Hepatocyte (in vitro differentiated cells): Measurements from ENCODE around the gene TPCN2.

Experiments
- EZH2 ChIP-seq: fragments of 200-600 bp; sonication (generic); IDR thresholded peaks from 2 replicates; pipeline ENCODE4 v1.6.1; 2016; ENCODE audit warnings: antibody characterized with exemption, mild to moderate bottlenecking, borderline replicate concordance
- TF ChIP-seq, protein P1 (sequence below): fragments of 200-600 bp; sonication (generic); IDR thresholded peaks from 2 replicates; pipeline ENCODE4 v1.5.1; 2016; ENCODE audit warnings: antibody characterized with exemption, mild to moderate bottlenecking; ENCODE audit not compliant: poor library complexity

GRCh38 chr11:69018924-69019323 lies 29.8 kb upstream of the TPCN2 start:
- TF ChIP-seq, protein P1, sequence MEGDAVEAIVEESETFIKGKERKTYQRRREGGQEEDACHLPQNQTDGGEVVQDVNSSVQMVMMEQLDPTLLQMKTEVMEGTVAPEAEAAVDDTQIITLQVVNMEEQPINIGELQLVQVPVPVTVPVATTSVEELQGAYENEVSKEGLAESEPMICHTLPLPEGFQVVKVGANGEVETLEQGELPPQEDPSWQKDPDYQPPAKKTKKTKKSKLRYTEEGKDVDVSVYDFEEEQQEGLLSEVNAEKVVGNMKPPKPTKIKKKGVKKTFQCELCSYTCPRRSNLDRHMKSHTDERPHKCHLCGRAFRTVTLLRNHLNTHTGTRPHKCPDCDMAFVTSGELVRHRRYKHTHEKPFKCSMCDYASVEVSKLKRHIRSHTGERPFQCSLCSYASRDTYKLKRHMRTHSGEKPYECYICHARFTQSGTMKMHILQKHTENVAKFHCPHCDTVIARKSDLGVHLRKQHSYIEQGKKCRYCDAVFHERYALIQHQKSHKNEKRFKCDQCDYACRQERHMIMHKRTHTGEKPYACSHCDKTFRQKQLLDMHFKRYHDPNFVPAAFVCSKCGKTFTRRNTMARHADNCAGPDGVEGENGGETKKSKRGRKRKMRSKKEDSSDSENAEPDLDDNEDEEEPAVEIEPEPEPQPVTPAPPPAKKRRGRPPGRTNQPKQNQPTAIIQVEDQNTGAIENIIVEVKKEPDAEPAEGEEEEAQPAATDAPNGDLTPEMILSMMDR, result no peak
- TF ChIP-seq EZH2, result no peak
